ENCODE data around the gene TNFAIP8L3. TPM values are rescaled to one million over a fixed set of nuclear protein-coding genes. Genes with fewer than 3 reads are reported as not detected.

TNFAIP8L3 gene
- polyA plus RNA-seq, 3 donors from 2014 or later: not detected

GRCh38 chr15:51090753-51091152, 4.0 kb downstream of the TNFAIP8L3 start:
- no peaks in the 10 kb centered on the region for H3K9me3 Mint-ChIP-seq
- H3K4me1 Mint-ChIP-seq: no peaks in the 10 kb centered on the region
- DNase-seq: no peak
- no peak overlapping the region for H3K27ac Mint-ChIP-seq
- H3K36me3 Mint-ChIP-seq: no peaks in the 10 kb centered on the region
- H3K27me3 Mint-ChIP-seq (ENCODE audit: low read depth in 3 of 3): peaks cover 5 to 20% (median 15%) of the 10 kb centered on the region in 3 donors
- no peak overlapping the region for H3K4me3 Mint-ChIP-seq

- H3K27me3 Mint-ChIP-seq (ENCODE audit: low read depth in 3 of 3): peaks cover 8 to 16% (median 13%) of the 10 kb centered on the region in 3 donors
- no peaks in the 10 kb centered on the region for H3K9me3 Mint-ChIP-seq
- no peak overlapping the region for H3K27ac Mint-ChIP-seq
Observed at GRCh38 chr15:51089699-51090453, 4.8 kb downstream of the TNFAIP8L3 start.

GRCh38 chr15:51089041-51089440, 5.7 kb downstream of the TNFAIP8L3 start:
- Mint-ChIP-seq H3K27ac (no peak overlapping the region), H3K4me3 (no peak overlapping the region), H3K4me1 (no peaks in the 10 kb centered on the region), H3K36me3 (no peaks in the 10 kb centered on the region), H3K27me3 (ENCODE audit: low read depth in 3 of 3) (peaks cover 8 to 16% (median 13%) of the 10 kb centered on the region in 3 donors), H3K9me3 (no peaks in the 10 kb centered on the region)
- DNase-seq: no peak

More at GRCh38 chr15:51089699-51090453, 4.8 kb downstream of the TNFAIP8L3 start:
- Mint-ChIP-seq H3K4me3 (no peak overlapping the region), H3K4me1 (no peaks in the 10 kb centered on the region), H3K36me3 (no peaks in the 10 kb centered on the region)
- no peak for DNase-seq

- no peak overlapping the region for H3K4me3 Mint-ChIP-seq
- H3K27me3 Mint-ChIP-seq (ENCODE audit: low read depth in 3 of 3): peaks cover 8 to 16% (median 13%) of the 10 kb centered on the region in 3 donors
- no peaks in the 10 kb centered on the region for H3K9me3 Mint-ChIP-seq
- H3K4me1 Mint-ChIP-seq: no peaks in the 10 kb centered on the region
- H3K27ac Mint-ChIP-seq: no peak overlapping the region
- DNase-seq: no peak
- no peaks in the 10 kb centered on the region for H3K36me3 Mint-ChIP-seq
Observed at GRCh38 chr15:51088585-51088984, 6.1 kb downstream of the TNFAIP8L3 start.

- H3K4me1 Mint-ChIP-seq: no peaks in the 10 kb centered on the region
- H3K36me3 Mint-ChIP-seq: no peaks in the 10 kb centered on the region
- H3K27me3 Mint-ChIP-seq (ENCODE audit: low read depth in 3 of 3): peaks cover 8 to 16% (median 13%) of the 10 kb centered on the region in 3 donors
- no peaks in the 10 kb centered on the region for H3K9me3 Mint-ChIP-seq
- DNase-seq: no peak
- no peak overlapping the region for H3K27ac Mint-ChIP-seq
- H3K4me3 Mint-ChIP-seq: no peak overlapping the region
Observed at GRCh38 chr15:51087513-51087912, 7.2 kb downstream of the TNFAIP8L3 start.

GRCh38 chr15:51086409-51086808, 8.3 kb downstream of the TNFAIP8L3 start:
- no peak for DNase-seq
- no peaks in the 10 kb centered on the region for H3K36me3 Mint-ChIP-seq
- no peak overlapping the region for H3K27ac Mint-ChIP-seq
- H3K4me3 Mint-ChIP-seq: no peak overlapping the region
- H3K9me3 Mint-ChIP-seq: peaks cover 0 to under 1% (median 0%) of the 10 kb centered on the region in 6 donors
- peaks cover 8 to 10% (median 10%) of the 10 kb centered on the region in 3 donors for H3K27me3 Mint-ChIP-seq (ENCODE audit: low read depth in 3 of 3)
- H3K4me1 Mint-ChIP-seq: no peaks in the 10 kb centered on the region

GRCh38 chr15:51085764-51086163, 8.9 kb downstream of the TNFAIP8L3 start:
- Mint-ChIP-seq H3K27ac (no peak overlapping the region), H3K4me3 (no peak overlapping the region), H3K36me3 (no peaks in the 10 kb centered on the region), H3K27me3 (ENCODE audit: low read depth in 3 of 3) (peaks cover 6 to 9% (median 8%) of the 10 kb centered on the region in 3 donors), H3K9me3 (peaks cover 0 to 1% (median 0%) of the 10 kb centered on the region in 6 donors), H3K4me1 (no peaks in the 10 kb centered on the region)
- no peak for DNase-seq

GRCh38 chr15:51083641-51084166, 11.0 kb downstream of the TNFAIP8L3 start:
- H3K9me3 Mint-ChIP-seq: peaks cover 0 to 1% (median 0%) of the 10 kb centered on the region in 6 donors

GRCh38 chr15:51082246-51082645, 12.5 kb downstream of the TNFAIP8L3 start:
- Mint-ChIP-seq H3K4me3 (no peak overlapping the region), H3K27me3 (ENCODE audit: low read depth in 3 of 3) (peaks cover 13 to 14% (median 14%) of the 10 kb centered on the region in 3 donors)

More at GRCh38 chr15:51083641-51084166, 11.0 kb downstream of the TNFAIP8L3 start:
- no peak overlapping the region for H3K4me3 Mint-ChIP-seq
- peaks cover 4 to 12% (median 9%) of the 10 kb centered on the region in 3 donors for H3K27me3 Mint-ChIP-seq (ENCODE audit: low read depth in 3 of 3)
- peaks cover 1 to 4% of the 10 kb centered on the region in 2 donors for H3K4me1 Mint-ChIP-seq
- no peaks in the 10 kb centered on the region for H3K36me3 Mint-ChIP-seq
- no peak for DNase-seq
- no peak overlapping the region for H3K27ac Mint-ChIP-seq

GRCh38 chr15:51080286-51080685, 14.4 kb downstream of the TNFAIP8L3 start:
- Mint-ChIP-seq H3K36me3 (no peaks in the 10 kb centered on the region), H3K27ac (no peak overlapping the region), H3K4me1 (peaks cover 27 to 37% of the 10 kb centered on the region in 2 donors), H3K4me3 (no peak overlapping the region), H3K9me3 (peaks cover 0 to 3% (median 0%) of the 10 kb centered on the region in 6 donors), H3K27me3 (ENCODE audit: low read depth in 3 of 3) (peaks cover 14 to 22% (median 16%) of the 10 kb centered on the region in 3 donors)
- DNase-seq: no peak

More at GRCh38 chr15:51082246-51082645, 12.5 kb downstream of the TNFAIP8L3 start:
- H3K9me3 Mint-ChIP-seq: peaks cover 0 to 1% (median 0%) of the 10 kb centered on the region in 6 donors
- DNase-seq: no peak
- H3K36me3 Mint-ChIP-seq: no peaks in the 10 kb centered on the region
- peaks cover 11 to 19% of the 10 kb centered on the region in 2 donors for H3K4me1 Mint-ChIP-seq
- H3K27ac Mint-ChIP-seq: no peak overlapping the region

- Mint-ChIP-seq H3K4me1 (peaks cover 27 to 37% of the 10 kb centered on the region in 2 donors), H3K27ac (no peak overlapping the region), H3K9me3 (peaks cover 0 to 3% (median 0%) of the 10 kb centered on the region in 6 donors), H3K4me3 (peak overlapping the region in 4 of 5 donors; percentile 1 to 37 (median 25)), H3K36me3 (no peaks in the 10 kb centered on the region), H3K27me3 (ENCODE audit: low read depth in 3 of 3) (peaks cover 13 to 24% (median 16%) of the 10 kb centered on the region in 3 donors)
- DNase-seq: no peak
Observed at GRCh38 chr15:51079226-51079625, 15.5 kb downstream of the TNFAIP8L3 start.

GRCh38 chr15:51077221-51078153, 17.2 kb downstream of the TNFAIP8L3 start:
- H3K27me3 Mint-ChIP-seq (ENCODE audit: low read depth in 3 of 3): peaks cover 13 to 24% (median 16%) of the 10 kb centered on the region in 3 donors
- no peaks in the 10 kb centered on the region for H3K36me3 Mint-ChIP-seq
- peak overlapping the region in 5 of 6 donors; percentile 65 to 86 (median 74) for H3K27ac Mint-ChIP-seq
- peak overlapping the region; percentile 56 to 83 (median 76) for H3K4me3 Mint-ChIP-seq
- H3K9me3 Mint-ChIP-seq: peaks cover 0 to 3% (median 0%) of the 10 kb centered on the region in 6 donors
- peaks cover 27 to 37% of the 10 kb centered on the region in 2 donors for H3K4me1 Mint-ChIP-seq
- DNase-seq: peak; percentile 64 to 74 (median 69)

- peak in 1 of 3 donors; percentile 1 for DNase-seq
- H3K27ac Mint-ChIP-seq: peak overlapping the region in 5 of 6 donors; percentile 65 to 86 (median 74)
- H3K4me1 Mint-ChIP-seq: peaks cover 28 to 41% of the 10 kb centered on the region in 2 donors
- peak overlapping the region; percentile 56 to 83 (median 76) for H3K4me3 Mint-ChIP-seq
- H3K27me3 Mint-ChIP-seq (ENCODE audit: low read depth in 3 of 3): peaks cover 13 to 24% (median 16%) of the 10 kb centered on the region in 3 donors
- peaks cover 0 to 3% (median 0%) of the 10 kb centered on the region in 6 donors for H3K9me3 Mint-ChIP-seq
- H3K36me3 Mint-ChIP-seq: no peaks in the 10 kb centered on the region
Observed at GRCh38 chr15:51076524-51077220, 18.0 kb downstream of the TNFAIP8L3 start.
